Stromal cell of bone marrow (primary cell): ENCODE data around the gene MNT.

ENCODE experiments used
- DNase-seq: peaks from one replicate; pipeline ENCODE4 v3.0.0-alpha.2; 2012; ENCODE audit warnings: low read depth

Gene MNT

GRCh38 chr17:2362881-2363280 lies 38.0 kb downstream of the MNT start:
- no peak for DNase-seq

GRCh38 chr17:2362416-2362815 lies 38.4 kb downstream of the MNT start:
- DNase-seq, result no peak

GRCh38 chr17:2362016-2362415 lies 38.8 kb downstream of the MNT start:
- DNase-seq, result no peak

- DNase-seq, result no peak
Measured at GRCh38 chr17:2361010-2361760, 39.7 kb downstream of the MNT start.

- no peak for DNase-seq
Measured at GRCh38 chr17:2357931-2358434, 42.9 kb downstream of the MNT start.

GRCh38 chr17:2357237-2357636 lies 43.6 kb downstream of the MNT start:
- DNase-seq, result no peak

GRCh38 chr17:2354311-2354710 lies 46.5 kb downstream of the MNT start:
- DNase-seq, result no peak

GRCh38 chr17:2351269-2351668 lies 49.6 kb downstream of the MNT start:
- no peak for DNase-seq

- peak; percentile 77 for DNase-seq
Measured at GRCh38 chr17:2347805-2348685, 52.8 kb downstream of the MNT start.

- DNase-seq, result no peak
Measured at GRCh38 chr17:2346475-2346874, 54.4 kb downstream of the MNT start.

GRCh38 chr17:2344528-2344927 lies 56.3 kb downstream of the MNT start:
- DNase-seq, result no peak

GRCh38 chr17:2343421-2343820 lies 57.4 kb downstream of the MNT start:
- DNase-seq, result no peak

GRCh38 chr17:2338315-2338657 lies 62.6 kb downstream of the MNT start:
- DNase-seq, result no peak

GRCh38 chr17:2337544-2338314 lies 63.1 kb downstream of the MNT start:
- peak; percentile 33 for DNase-seq

GRCh38 chr17:2336852-2337543 lies 63.9 kb downstream of the MNT start, which contains the start of gene SGSM2:
Gene SGSM2, plus strand, starts transcription at chr17:2337501. Its CDS starts 188 bp downstream, at chr17:2337689.
- no peak for DNase-seq

- DNase-seq, result peak; percentile 85
Measured at GRCh38 chr17:2336215-2336851, 64.5 kb downstream of the MNT start, which contains the start of gene TSR1. Gene TSR1, minus strand, starts transcription at chr17:2336457. Its CDS starts 30 bp downstream, at chr17:2336427.

GRCh38 chr17:2335726-2336214 lies 65.1 kb downstream of the MNT start:
- no peak for DNase-seq
